Transverse colon (tissue), 4 donors: ENCODE results near the gene AKAIN1. TPM values are rescaled to one million over a fixed set of nuclear protein-coding genes. Genes with fewer than 3 reads are reported as not detected.

ENCODE experiments used
- DNase-seq: peaks from one replicate; pipeline ENCODE4 v3.0.0-alpha.2; 2019
- H3K27ac ChIP-seq, 4 donors: fragments of 200-600 bp; sonication (generic); 2 replicates each; pipeline ENCODE4 v1.5.1; 2016 to 2018; ENCODE audit warnings: inconsistent platforms in 4 of 4
- H3K27me3 ChIP-seq: fragments of 200-600 bp; sonication (generic); 2 replicates; pipeline ENCODE4 v1.5.1; 2017; ENCODE audit warnings: inconsistent platforms
- H3K36me3 ChIP-seq, 4 donors: fragments of 200-600 bp; sonication (generic); 2 replicates each; pipeline ENCODE4 v1.5.1; 2017 to 2019; ENCODE audit warnings: inconsistent platforms in 4 of 4
- H3K4me1 ChIP-seq, 4 donors: fragments of 200-600 bp; sonication (generic); 2 replicates each; pipeline ENCODE4 v1.5.1; 2017 to 2020; ENCODE audit warnings: inconsistent platforms in 4 of 4
- H3K4me3 ChIP-seq, 4 donors: fragments of 200-600 bp; sonication (generic); 1 replicate in 1 of 4; 2 replicates in 3 of 4; pipeline versions ENCODE4 v1.5.1 to v1.6.1; 2017 to 2019; ENCODE audit warnings: inconsistent platforms in 4 of 4
- H3K9me3 ChIP-seq, 2 donors: fragments of 200-600 bp; sonication (generic); 2 replicates each; pipeline ENCODE4 v1.5.1; 2017 to 2019; ENCODE audit warnings: inconsistent platforms in 2 of 2
- EP300 ChIP-seq: sonication (generic); formaldehyde crosslinking; IDR thresholded peaks from one replicate; pipeline ENCODE4 v1.6.1; 2017; ENCODE audit warnings: antibody characterized with exemption, low read depth
- POLR2A ChIP-seq: fragments of 450-650 bp; IDR thresholded peaks from one replicate; pipeline ENCODE4 v1.6.1; 2016; ENCODE audit warnings: antibody characterized with exemption, mild to moderate bottlenecking, moderate library complexity
- POLR2AphosphoS5 ChIP-seq, 3 donors: sonication (generic); formaldehyde crosslinking; IDR thresholded peaks; one replicate each; pipeline ENCODE4 v1.6.1; 2016; ENCODE audit warnings: antibody characterized with exemption in 3 of 3
- WGBS, 2 donors: methylation state at CpG; one replicate each; pipeline ENCODE4 v1.1.5; 2018; ENCODE audit warnings: low coverage in 1 of 2; 5-methylcytosine and 5-hydroxymethylcytosine counted together
- in situ Hi-C, 4 donors: fragments of 200-750 bp; cut with MboI; loops; one replicate each; pipeline versions ENCODE4 v1.15.0 to v1.15.1; 2017; ENCODE audit warnings: low sequenced_read_pairs in 3 of 4, low pct_ligation_motif_present in 1 of 4, low pct_unique_long_range_greater_than_20kb in 1 of 4
- intact Hi-C: fragments of 100-400 bp; cut with DNase I; formaldehyde crosslinking; loops from one replicate; pipeline ENCODE4 v1.15.1; 2023; ENCODE audit warnings: low total_unique reads
- total RNA-seq, 4 donors: library from RNA; depleted of rRNA; stranded (reverse); fragments of >200 nt; gene quantifications; one replicate each; pipeline ENCODE4 v1.1.0, GENCODE V29; 2016
- TF ChIP-seq, protein P1 (sequence below), 5 experiments: fragments of 200-600 bp in 3 of 5; fragments of 450-650 bp in 2 of 5; sonication (generic) in 3 of 5; IDR thresholded peaks; 1 replicate in 2 of 5; 2 replicates in 3 of 5; pipeline ENCODE4 v1.5.1; 2016 to 2017; ENCODE audit warnings: antibody characterized with exemption in 5 of 5, inconsistent platforms in 3 of 5, mild to moderate bottlenecking in 2 of 5, moderate library complexity in 1 of 5

The AKAIN1 gene
- total RNA-seq, 4 donors from 2014 or later: not detected

- TF ChIP-seq, protein P1, sequence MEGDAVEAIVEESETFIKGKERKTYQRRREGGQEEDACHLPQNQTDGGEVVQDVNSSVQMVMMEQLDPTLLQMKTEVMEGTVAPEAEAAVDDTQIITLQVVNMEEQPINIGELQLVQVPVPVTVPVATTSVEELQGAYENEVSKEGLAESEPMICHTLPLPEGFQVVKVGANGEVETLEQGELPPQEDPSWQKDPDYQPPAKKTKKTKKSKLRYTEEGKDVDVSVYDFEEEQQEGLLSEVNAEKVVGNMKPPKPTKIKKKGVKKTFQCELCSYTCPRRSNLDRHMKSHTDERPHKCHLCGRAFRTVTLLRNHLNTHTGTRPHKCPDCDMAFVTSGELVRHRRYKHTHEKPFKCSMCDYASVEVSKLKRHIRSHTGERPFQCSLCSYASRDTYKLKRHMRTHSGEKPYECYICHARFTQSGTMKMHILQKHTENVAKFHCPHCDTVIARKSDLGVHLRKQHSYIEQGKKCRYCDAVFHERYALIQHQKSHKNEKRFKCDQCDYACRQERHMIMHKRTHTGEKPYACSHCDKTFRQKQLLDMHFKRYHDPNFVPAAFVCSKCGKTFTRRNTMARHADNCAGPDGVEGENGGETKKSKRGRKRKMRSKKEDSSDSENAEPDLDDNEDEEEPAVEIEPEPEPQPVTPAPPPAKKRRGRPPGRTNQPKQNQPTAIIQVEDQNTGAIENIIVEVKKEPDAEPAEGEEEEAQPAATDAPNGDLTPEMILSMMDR (IDR thresholded peaks at IDR 0.05): no peak
- TF ChIP-seq POLR2A: no peak
- no peak for DNase-seq
- Histone ChIP-seq H3K9me3 (no peaks in the 10 kb centered on the region), H3K4me1 (no peaks in the 10 kb centered on the region), H3K36me3 (no peaks in the 10 kb centered on the region), H3K4me3 (no peak overlapping the region), H3K27me3 (no peaks in the 10 kb centered on the region), H3K27ac (no peak overlapping the region)
- 51 to 58% methylated on average over 2 to 3 of the region's 3 CpGs for WGBS, 2 donors
- in situ Hi-C loops: no loop called here
- intact Hi-C loops: no loop called here
Observed at GRCh38 chr18:5158172-5158571, 38.9 kb downstream of the AKAIN1 start.

DNA sequence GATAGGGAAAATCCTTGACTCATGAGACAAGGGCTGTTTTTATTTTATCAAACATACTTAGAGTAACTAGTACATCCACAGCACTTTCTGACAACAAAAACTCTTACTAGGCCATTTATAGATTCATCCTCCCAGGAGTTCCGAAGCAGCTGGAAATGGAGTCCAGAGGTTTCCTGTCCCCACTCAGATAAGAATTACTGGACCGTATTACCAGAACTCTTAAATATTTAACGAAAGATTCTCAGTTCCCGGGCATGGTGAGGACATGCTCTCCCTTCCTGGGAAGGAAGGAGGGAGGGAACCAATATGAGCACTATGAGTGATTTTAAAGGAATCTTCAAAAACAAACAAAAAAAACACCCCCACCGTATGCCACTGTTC lies 41.2 kb downstream of the AKAIN1 start:
- Histone ChIP-seq H3K27ac (no peak overlapping the region), H3K27me3 (no peaks in the 10 kb centered on the region), H3K36me3 (no peaks in the 10 kb centered on the region), H3K4me3 (no peak overlapping the region), H3K4me1 (no peaks in the 10 kb centered on the region), H3K9me3 (no peaks in the 10 kb centered on the region)
- 47 to 75% methylated on average over 5 of the region's 5 CpGs for WGBS, 2 donors
- no peak for DNase-seq
- in situ Hi-C loops (no loop called here), intact Hi-C loops (no loop called here)
- TF ChIP-seq POLR2A (no peak), EP300 (no peak), POLR2AphosphoS5 (IDR thresholded peaks at IDR 0.05) (no peak)
- TF ChIP-seq, protein P1 (IDR thresholded peaks at IDR 0.05): no peak

DNA sequence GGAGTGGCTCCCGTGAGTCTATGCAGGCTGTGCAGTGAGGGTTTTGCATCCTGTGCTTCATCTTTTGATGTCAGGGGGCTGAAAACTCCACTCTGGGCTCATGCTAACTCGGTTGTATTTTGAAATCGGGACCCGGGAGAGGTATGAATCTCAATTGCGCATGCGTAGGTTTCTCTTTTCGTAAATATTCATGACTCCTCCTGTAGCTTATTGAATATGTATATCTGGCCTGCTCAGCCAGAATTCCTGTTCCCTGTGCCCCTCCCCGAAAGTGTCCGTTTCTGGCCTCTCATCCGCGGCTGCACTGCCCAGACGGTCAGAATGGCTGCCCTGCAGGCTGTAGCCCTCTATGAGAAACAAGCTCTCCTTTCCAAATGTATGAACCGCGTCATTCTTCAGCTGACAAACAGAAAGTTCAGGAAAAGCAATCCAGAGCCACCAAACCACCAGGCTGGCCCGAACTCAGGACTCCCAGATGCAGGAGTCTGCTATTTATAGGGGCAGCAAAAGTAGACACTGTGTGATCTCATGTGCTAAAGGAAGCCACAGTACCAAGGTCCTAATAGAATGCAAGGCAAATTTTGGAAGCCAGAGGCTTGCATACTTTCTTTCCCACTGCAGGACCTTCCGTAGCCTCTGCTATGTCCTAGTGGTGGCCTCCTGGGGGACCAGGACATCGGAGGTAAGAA lies 41.7 kb downstream of the AKAIN1 start:
- H3K27ac ChIP-seq: no peak overlapping the region
- H3K4me1 ChIP-seq: no peaks in the 10 kb centered on the region
- intact Hi-C loops: no loop called here
- TF ChIP-seq, protein P1 (IDR thresholded peaks at IDR 0.05): no peak
- no peak for TF ChIP-seq EP300
- no peak for TF ChIP-seq POLR2A
- TF ChIP-seq POLR2AphosphoS5 (IDR thresholded peaks at IDR 0.05): no peak
- H3K4me3 ChIP-seq: no peak overlapping the region
- in situ Hi-C loops: no loop called here
- no peaks in the 10 kb centered on the region for H3K9me3 ChIP-seq
- no peaks in the 10 kb centered on the region for H3K36me3 ChIP-seq
- DNase-seq: no peak
- 72 to 83% methylated on average over 5 to 17 of the region's 17 CpGs for WGBS, 2 donors
- H3K27me3 ChIP-seq: no peaks in the 10 kb centered on the region

- intact Hi-C loops: no loop called here
- Histone ChIP-seq H3K4me1 (no peaks in the 10 kb centered on the region), H3K9me3 (no peaks in the 10 kb centered on the region), H3K4me3 (no peak overlapping the region), H3K27ac (no peak overlapping the region), H3K27me3 (no peaks in the 10 kb centered on the region), H3K36me3 (no peaks in the 10 kb centered on the region)
- no peak for DNase-seq
- in situ Hi-C loops: no loop called here
- WGBS, 2 donors: 43 to 89% methylated on average over 1 to 6 of the region's 6 CpGs
- TF ChIP-seq POLR2AphosphoS5 (IDR thresholded peaks at IDR 0.05): no peak
- TF ChIP-seq POLR2A: no peak
- TF ChIP-seq EP300: no peak
Observed at GRCh38 chr18:5152343-5153020, 44.6 kb downstream of the AKAIN1 start.
